Measurements from ENCODE around the gene SAMMSON. TPM values are rescaled to one million over a fixed set of nuclear protein-coding genes. Genes with fewer than 3 reads are reported as not detected.

Gene SAMMSON
- total and polyA plus RNA-seq, 2 donors = under 0.01 to 0.05 TPM

DNA sequence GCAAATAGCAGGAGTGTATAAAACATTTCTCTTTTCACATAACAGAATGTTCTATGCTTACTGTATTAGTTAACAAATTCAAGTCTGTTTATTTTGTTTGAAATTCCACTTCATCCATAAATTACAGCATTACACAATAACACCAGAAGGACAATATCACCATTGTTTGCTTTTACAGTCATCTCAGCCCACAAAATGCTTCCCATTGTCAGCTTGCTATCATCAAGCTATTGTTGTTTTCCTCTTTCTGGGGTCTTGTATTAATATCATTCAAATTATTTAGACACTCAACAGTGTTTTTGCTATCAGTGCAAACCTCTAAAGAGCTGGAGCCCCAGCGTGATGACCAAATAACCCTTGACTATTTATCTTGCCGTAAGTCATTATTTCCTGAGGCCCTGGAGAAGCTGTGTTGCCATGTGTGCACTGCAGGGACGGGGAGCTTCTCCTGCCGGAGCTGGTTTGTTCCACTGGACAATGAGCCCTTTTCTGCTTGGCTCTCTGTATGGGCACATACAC lies 1.1 kb downstream of the SAMMSON start:
- no peak overlapping the region for H3K4me3 ChIP-seq (ENCODE audit: low read length in 2 of 2)
- DNase-seq (ENCODE audit: low read depth in 6 of 9, low spot score in 9 of 9) = no peak
- H3K27me3 ChIP-seq (ENCODE audit: control insufficient read depth in 2 of 2, insufficient read depth in 1 of 2, low read length in 1 of 2) = no peaks in the 10 kb centered on the region
- 94% methylated on average over 4 of the region's 4 CpGs for WGBS
- no peak overlapping the region for H3K27ac ChIP-seq (ENCODE audit: low read depth in 1 of 2, low read length in 1 of 2)
- peaks cover 0 to 3% of the 10 kb centered on the region in 2 donors for H3K9me3 ChIP-seq (ENCODE audit: control insufficient read depth in 2 of 2, insufficient read depth in 1 of 2, low read length in 1 of 2)
- no peaks in the 10 kb centered on the region for H3K4me1 ChIP-seq (ENCODE audit: control insufficient read depth in 2 of 2, insufficient read depth in 2 of 2, low read length in 2 of 2)
- no peaks in the 10 kb centered on the region for H3K36me3 ChIP-seq (ENCODE audit: control insufficient read depth in 2 of 2, insufficient read depth in 2 of 2, low read length in 1 of 2)

DNA sequence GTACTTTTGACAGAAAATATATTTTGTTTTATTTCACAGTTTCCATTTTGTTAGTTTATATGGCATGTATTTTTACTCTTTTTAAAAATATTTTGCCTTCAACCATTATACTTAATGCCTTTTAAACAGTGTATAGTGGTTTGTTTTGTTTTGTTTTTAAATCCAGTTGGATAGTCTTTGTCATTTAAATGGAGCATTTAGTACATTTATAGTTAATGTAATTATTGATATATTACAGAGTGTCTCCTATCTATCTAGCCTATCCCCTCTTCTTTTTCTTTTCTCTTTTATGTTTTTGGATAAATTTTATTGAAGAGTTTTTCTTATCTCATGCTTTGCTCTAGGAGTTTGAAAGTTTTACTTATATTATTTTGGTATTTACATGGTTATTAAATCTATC lies 3.6 kb downstream of the SAMMSON start:
- H3K9me3 ChIP-seq (ENCODE audit: control insufficient read depth in 2 of 2, insufficient read depth in 1 of 2, low read length in 1 of 2) = peaks cover 0 to 3% of the 10 kb centered on the region in 2 donors
- H3K36me3 ChIP-seq (ENCODE audit: control insufficient read depth in 2 of 2, insufficient read depth in 2 of 2, low read length in 1 of 2) = no peaks in the 10 kb centered on the region
- H3K27me3 ChIP-seq (ENCODE audit: control insufficient read depth in 2 of 2, insufficient read depth in 1 of 2, low read length in 1 of 2) = no peaks in the 10 kb centered on the region
- no peak overlapping the region for H3K4me3 ChIP-seq (ENCODE audit: low read length in 2 of 2)
- H3K27ac ChIP-seq (ENCODE audit: low read depth in 1 of 2, low read length in 1 of 2) = no peak overlapping the region
- H3K4me1 ChIP-seq (ENCODE audit: control insufficient read depth in 2 of 2, insufficient read depth in 2 of 2, low read length in 2 of 2) = no peaks in the 10 kb centered on the region
- no peak for DNase-seq (ENCODE audit: low read depth in 6 of 9, low spot score in 9 of 9)

- no peaks in the 10 kb centered on the region for H3K27me3 ChIP-seq (ENCODE audit: control insufficient read depth in 2 of 2, insufficient read depth in 1 of 2, low read length in 1 of 2)
- no peaks in the 10 kb centered on the region for H3K9me3 ChIP-seq (ENCODE audit: control insufficient read depth in 2 of 2, insufficient read depth in 1 of 2, low read length in 1 of 2)
- no peaks in the 10 kb centered on the region for H3K36me3 ChIP-seq (ENCODE audit: control insufficient read depth in 2 of 2, insufficient read depth in 2 of 2, low read length in 1 of 2)
- DNase-seq (ENCODE audit: low read depth in 6 of 9, low spot score in 9 of 9) = no peak
- H3K4me1 ChIP-seq (ENCODE audit: control insufficient read depth in 2 of 2, insufficient read depth in 2 of 2, low read length in 2 of 2) = no peaks in the 10 kb centered on the region
- no peak overlapping the region for H3K4me3 ChIP-seq (ENCODE audit: low read length in 2 of 2)
- WGBS = 23% methylated on average over 4 of the region's 4 CpGs
- H3K27ac ChIP-seq (ENCODE audit: low read depth in 1 of 2, low read length in 1 of 2) = no peak overlapping the region
Observed at GRCh38 chr3:70006089-70006488, 6.6 kb downstream of the SAMMSON start.

- Histone ChIP-seq H3K36me3 (ENCODE audit: control insufficient read depth in 2 of 2, insufficient read depth in 2 of 2, low read length in 1 of 2) (no peaks in the 10 kb centered on the region), H3K9me3 (ENCODE audit: control insufficient read depth in 2 of 2, insufficient read depth in 1 of 2, low read length in 1 of 2) (no peaks in the 10 kb centered on the region), H3K4me3 (ENCODE audit: low read length in 2 of 2) (no peak overlapping the region), H3K27ac (ENCODE audit: low read depth in 1 of 2, low read length in 1 of 2) (no peak overlapping the region), H3K27me3 (ENCODE audit: control insufficient read depth in 2 of 2, insufficient read depth in 1 of 2, low read length in 1 of 2) (no peaks in the 10 kb centered on the region), H3K4me1 (ENCODE audit: control insufficient read depth in 2 of 2, insufficient read depth in 2 of 2, low read length in 2 of 2) (no peaks in the 10 kb centered on the region)
- 92% methylated on average over 2 of the region's 2 CpGs for WGBS
- DNase-seq (ENCODE audit: low read depth in 6 of 9, low spot score in 9 of 9) = no peak
Observed at GRCh38 chr3:70010346-70010745, 10.8 kb downstream of the SAMMSON start.

DNA sequence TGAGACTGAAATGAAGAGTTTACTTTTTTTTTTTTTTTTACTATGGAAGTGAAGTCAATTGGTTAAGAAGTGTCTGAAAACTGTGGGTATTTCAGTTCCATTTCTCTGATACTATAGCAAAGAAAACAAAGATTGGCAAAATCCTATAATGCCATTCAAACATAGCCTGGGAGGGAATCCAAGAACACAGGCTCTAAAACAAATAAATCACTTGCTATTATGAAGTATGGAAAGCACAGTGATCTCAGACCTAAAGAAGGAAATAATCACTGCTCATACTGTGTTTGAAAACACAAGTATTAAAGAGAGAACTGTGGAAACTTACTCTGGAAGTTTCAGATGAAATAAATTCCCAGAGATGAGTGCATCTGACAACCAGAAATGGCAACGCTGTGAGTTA lies 12.0 kb downstream of the SAMMSON start:
- no peaks in the 10 kb centered on the region for H3K36me3 ChIP-seq (ENCODE audit: control insufficient read depth in 2 of 2, insufficient read depth in 2 of 2, low read length in 1 of 2)
- no peaks in the 10 kb centered on the region for H3K9me3 ChIP-seq (ENCODE audit: control insufficient read depth in 2 of 2, insufficient read depth in 1 of 2, low read length in 1 of 2)
- H3K27me3 ChIP-seq (ENCODE audit: control insufficient read depth in 2 of 2, insufficient read depth in 1 of 2, low read length in 1 of 2) = no peaks in the 10 kb centered on the region
- no peak overlapping the region for H3K4me3 ChIP-seq (ENCODE audit: low read length in 2 of 2)
- H3K27ac ChIP-seq (ENCODE audit: low read depth in 1 of 2, low read length in 1 of 2) = no peak overlapping the region
- no peaks in the 10 kb centered on the region for H3K4me1 ChIP-seq (ENCODE audit: control insufficient read depth in 2 of 2, insufficient read depth in 2 of 2, low read length in 2 of 2)
- DNase-seq (ENCODE audit: low read depth in 6 of 9, low spot score in 9 of 9) = no peak
- 92% methylated on average over 1 of the region's 1 CpG for WGBS

- no peak overlapping the region for H3K4me3 ChIP-seq (ENCODE audit: low read length in 2 of 2)
- H3K36me3 ChIP-seq (ENCODE audit: control insufficient read depth in 2 of 2, insufficient read depth in 2 of 2, low read length in 1 of 2) = no peaks in the 10 kb centered on the region
- 51% methylated on average over 3 of the region's 3 CpGs for WGBS
- no peaks in the 10 kb centered on the region for H3K27me3 ChIP-seq (ENCODE audit: control insufficient read depth in 2 of 2, insufficient read depth in 1 of 2, low read length in 1 of 2)
- no peak for DNase-seq (ENCODE audit: low read depth in 6 of 9, low spot score in 9 of 9)
- no peaks in the 10 kb centered on the region for H3K9me3 ChIP-seq (ENCODE audit: control insufficient read depth in 2 of 2, insufficient read depth in 1 of 2, low read length in 1 of 2)
- no peak overlapping the region for H3K27ac ChIP-seq (ENCODE audit: low read depth in 1 of 2, low read length in 1 of 2)
- H3K4me1 ChIP-seq (ENCODE audit: control insufficient read depth in 2 of 2, insufficient read depth in 2 of 2, low read length in 2 of 2) = no peaks in the 10 kb centered on the region
Observed at GRCh38 chr3:70020906-70021660, 21.6 kb downstream of the SAMMSON start.

DNA sequence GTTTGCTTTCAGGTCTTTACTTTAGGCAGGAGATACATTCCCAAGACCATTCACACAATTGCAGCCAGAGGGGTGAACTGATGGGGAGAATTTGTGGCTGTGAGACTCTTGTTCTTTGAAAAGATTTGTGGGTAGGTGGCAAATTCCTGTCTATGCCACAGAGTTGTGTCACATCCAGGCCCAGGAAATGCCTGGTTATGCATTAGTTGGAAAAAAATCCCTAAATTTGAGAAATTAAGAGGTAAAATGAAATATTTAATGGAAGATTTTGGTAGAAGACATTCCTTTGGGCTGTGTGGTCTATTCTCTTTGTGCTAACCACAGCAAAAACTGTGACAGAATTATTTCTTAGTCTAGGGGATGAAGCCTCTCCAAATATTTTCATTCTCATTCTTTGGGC lies 28.8 kb downstream of the SAMMSON start:
- Histone ChIP-seq H3K36me3 (ENCODE audit: control insufficient read depth in 2 of 2, insufficient read depth in 2 of 2, low read length in 1 of 2) (no peaks in the 10 kb centered on the region), H3K4me1 (ENCODE audit: control insufficient read depth in 2 of 2, insufficient read depth in 2 of 2, low read length in 2 of 2) (no peaks in the 10 kb centered on the region), H3K4me3 (ENCODE audit: low read length in 2 of 2) (no peak overlapping the region), H3K27ac (ENCODE audit: low read depth in 1 of 2, low read length in 1 of 2) (no peak overlapping the region), H3K27me3 (ENCODE audit: control insufficient read depth in 2 of 2, insufficient read depth in 1 of 2, low read length in 1 of 2) (no peaks in the 10 kb centered on the region), H3K9me3 (ENCODE audit: control insufficient read depth in 2 of 2, insufficient read depth in 1 of 2, low read length in 1 of 2) (no peaks in the 10 kb centered on the region)
- no peak for DNase-seq (ENCODE audit: low read depth in 6 of 9, low spot score in 9 of 9)

- WGBS = 88% methylated on average over 1 of the region's 1 CpG
- no peak overlapping the region for H3K27ac ChIP-seq (ENCODE audit: low read depth in 1 of 2, low read length in 1 of 2)
Observed at GRCh38 chr3:70038693-70039092, 39.2 kb downstream of the SAMMSON start.

GRCh38 chr3:70040386-70040785 lies 40.9 kb downstream of the SAMMSON start:
- no peaks in the 10 kb centered on the region for H3K27me3 ChIP-seq (ENCODE audit: control insufficient read depth in 2 of 2, insufficient read depth in 1 of 2, low read length in 1 of 2)
- no peak overlapping the region for H3K27ac ChIP-seq (ENCODE audit: low read depth in 1 of 2, low read length in 1 of 2)
- H3K4me1 ChIP-seq (ENCODE audit: control insufficient read depth in 2 of 2, insufficient read depth in 2 of 2, low read length in 2 of 2) = no peaks in the 10 kb centered on the region
- H3K36me3 ChIP-seq (ENCODE audit: control insufficient read depth in 2 of 2, insufficient read depth in 2 of 2, low read length in 1 of 2) = no peaks in the 10 kb centered on the region
- H3K9me3 ChIP-seq (ENCODE audit: control insufficient read depth in 2 of 2, insufficient read depth in 1 of 2, low read length in 1 of 2) = no peaks in the 10 kb centered on the region
- WGBS = 99% methylated on average over 3 of the region's 3 CpGs
- DNase-seq (ENCODE audit: low read depth in 6 of 9, low spot score in 9 of 9) = no peak
- no peak overlapping the region for H3K4me3 ChIP-seq (ENCODE audit: low read length in 2 of 2)

More at GRCh38 chr3:70038693-70039092, 39.2 kb downstream of the SAMMSON start:
- no peaks in the 10 kb centered on the region for H3K36me3 ChIP-seq (ENCODE audit: control insufficient read depth in 2 of 2, insufficient read depth in 2 of 2, low read length in 1 of 2)
- no peak overlapping the region for H3K4me3 ChIP-seq (ENCODE audit: low read length in 2 of 2)
- no peak for DNase-seq (ENCODE audit: low read depth in 6 of 9, low spot score in 9 of 9)
- H3K27me3 ChIP-seq (ENCODE audit: control insufficient read depth in 2 of 2, insufficient read depth in 1 of 2, low read length in 1 of 2) = no peaks in the 10 kb centered on the region
- H3K9me3 ChIP-seq (ENCODE audit: control insufficient read depth in 2 of 2, insufficient read depth in 1 of 2, low read length in 1 of 2) = no peaks in the 10 kb centered on the region
- no peaks in the 10 kb centered on the region for H3K4me1 ChIP-seq (ENCODE audit: control insufficient read depth in 2 of 2, insufficient read depth in 2 of 2, low read length in 2 of 2)
